SK-N-SH (cell line): ENCODE measurements around the gene ZBED4. TPM values are rescaled to one million over a fixed set of nuclear protein-coding genes. Genes with fewer than 3 reads are reported as not detected.

Source experiments
- CTCF ChIA-PET: fragments of 300-600, 350-600 bp; formaldehyde crosslinking; extraction: SDS; loops from one replicate; lab custom pipeline; 2021; lab: Yijun Ruan, JAX
- POLR2A ChIA-PET: fragments of 350-600 bp; sonication (Branson Sonifier 250); formaldehyde crosslinking; extraction: SDS; loops from one replicate; lab custom pipeline; 2020; ENCODE audit warnings: antibody characterized with exemption, inconsistent platforms; lab: Yijun Ruan, JAX
- DNase-seq: peaks from one replicate; pipeline ENCODE4 v3.0.0; 2012
- H2AFZ ChIP-seq: fragments of 200-600 bp; sonication (generic); 2 replicates; pipeline ENCODE4 v1.8.1; 2016; ENCODE audit warnings: antibody characterized with exemption, mild to moderate bottlenecking, low read depth
- H3F3A ChIP-seq: fragments of 200-600 bp; sonication (generic); replicated peaks from 2 replicates; pipeline ENCODE3; 2016; ENCODE audit warnings: antibody characterized with exemption, mild to moderate bottlenecking; ENCODE audit not compliant: insufficient read depth
- H3K27ac ChIP-seq, 2 experiments: fragments of 200-500 bp in 1 of 2; fragments of 200-600 bp in 1 of 2; sonication (Bioruptor generic) in 1 of 2; sonication (generic), shearing (Covaris generic) in 1 of 2; 2 replicates each; pipeline versions ENCODE4 v1.5.1 to v1.6.1; 2014 to 2016; ENCODE audit warnings: low read depth in 2 of 2, inconsistent platforms in 1 of 2, low read length in 1 of 2, mild to moderate bottlenecking in 1 of 2, mixed read lengths in 1 of 2
- H3K27me3 ChIP-seq: fragments of 200-600 bp; sonication (generic), shearing (Covaris generic); 2 replicates; pipeline ENCODE4 v1.6.1; 2016; ENCODE audit warnings: mixed run types; ENCODE audit not compliant: insufficient read depth
- H3K36me3 ChIP-seq, 2 experiments: fragments of 200-500 bp in 1 of 2; fragments of 200-600 bp in 1 of 2; sonication (Bioruptor generic) in 1 of 2; sonication (generic) in 1 of 2; replicated peaks in 1 of 2; 2 replicates each; pipeline versions ENCODE3 to v1.5.1; 2014 to 2016; ENCODE audit warnings: low read length in 1 of 2, mild to moderate bottlenecking in 1 of 2; ENCODE audit not compliant: insufficient read depth in 2 of 2, control insufficient read depth in 1 of 2
- H3K4me1 ChIP-seq, 2 experiments: fragments of 200-500 bp in 1 of 2; fragments of 200-600 bp in 1 of 2; sonication (Bioruptor generic) in 1 of 2; sonication (generic), shearing (Covaris generic) in 1 of 2; 2 replicates each; pipeline versions ENCODE4 v1.5.1 to v1.6.1; 2014 to 2016; ENCODE audit warnings: low read depth in 1 of 2, low read length in 1 of 2, mixed run types in 1 of 2; ENCODE audit not compliant: insufficient read depth in 2 of 2, control insufficient read depth in 1 of 2
- H3K4me2 ChIP-seq: fragments of 200-600 bp; sonication (generic), shearing (Covaris generic); 2 replicates; pipeline ENCODE4 v1.6.1; 2017; ENCODE audit warnings: mixed run types
- H3K4me3 ChIP-seq, 2 experiments: fragments of 200-500 bp in 1 of 2; fragments of 200-600 bp in 1 of 2; sonication (Bioruptor generic) in 1 of 2; sonication (generic), shearing (Covaris generic) in 1 of 2; 2 replicates each; pipeline versions ENCODE4 v1.5.1 to v1.8.1; 2014 to 2016; ENCODE audit warnings: low read depth in 2 of 2, inconsistent platforms in 1 of 2, low read length in 1 of 2, mild to moderate bottlenecking in 1 of 2, mixed read lengths in 1 of 2, moderate library complexity in 1 of 2
- H3K79me2 ChIP-seq: fragments of 200-600 bp; sonication (generic); 2 replicates; pipeline ENCODE4 v1.8.1; 2017; ENCODE audit warnings: mild to moderate bottlenecking; ENCODE audit not compliant: insufficient read depth
- H3K9ac ChIP-seq: fragments of 200-600 bp; sonication (generic); 2 replicates; pipeline ENCODE4 v1.6.1; 2017; ENCODE audit warnings: mixed run types
- H3K9me2 ChIP-seq: fragments of 200-600 bp; sonication (generic); 2 replicates; pipeline ENCODE4 v1.6.1; 2017; ENCODE audit warnings: mixed run types
- H3K9me3 ChIP-seq: fragments of 200-600 bp; sonication (generic); 2 replicates; pipeline ENCODE4 v1.6.1; 2017; ENCODE audit warnings: mixed run types, mild to moderate bottlenecking, moderate library complexity
- H4K20me1 ChIP-seq: fragments of 200-600 bp; sonication (generic); 2 replicates; pipeline ENCODE4 v1.6.1; 2017; ENCODE audit warnings: mild to moderate bottlenecking, mixed run types; ENCODE audit not compliant: insufficient read depth
- CTCF ChIP-seq: fragments of 200-600 bp; sonication (generic); IDR thresholded peaks from 2 replicates; pipeline ENCODE4 v1.6.1; 2017; ENCODE audit warnings: antibody characterized with exemption, mild to moderate bottlenecking, moderate library complexity
- ELF1 ChIP-seq: IDR thresholded peaks from 2 replicates; pipeline ENCODE4 v1.4.0; 2012
- EP300 ChIP-seq, 2 experiments: IDR thresholded peaks; 2 replicates each; pipeline versions ENCODE4 v1.4.0 to v1.6.1; 2012; ENCODE audit warnings: borderline replicate concordance in 1 of 2, low read depth in 1 of 2, low read length in 1 of 2
- FOXJ3 ChIP-seq: sonication (generic); formaldehyde crosslinking; IDR thresholded peaks from 2 replicates; pipeline ENCODE4 v1.5.1; 2020; ENCODE audit warnings: mild to moderate bottlenecking, missing genetic modification reagents
- FOXM1 ChIP-seq: IDR thresholded peaks from 2 replicates; pipeline ENCODE4 v1.4.0; 2012; ENCODE audit warnings: low read depth, mild to moderate bottlenecking
- IRF3 ChIP-seq: fragments of 150-350 bp; IDR thresholded peaks from 2 replicates; pipeline ENCODE4 v1.6.1; 2016; ENCODE audit warnings: mild to moderate bottlenecking, low read depth, low read length
- MEF2A ChIP-seq: IDR thresholded peaks from 2 replicates; pipeline ENCODE4 v1.4.0; 2012; ENCODE audit warnings: low read depth, borderline replicate concordance
- MXI1 ChIP-seq: IDR thresholded peaks from 2 replicates; pipeline ENCODE4 v1.6.1; 2012; ENCODE audit warnings: mild to moderate bottlenecking, low read depth, low read length, improper control_type of control experiment
- NFIC ChIP-seq: IDR thresholded peaks from 2 replicates; pipeline ENCODE4 v1.4.0; 2012; ENCODE audit warnings: borderline replicate concordance
- POLR2AphosphoS5 ChIP-seq: IDR thresholded peaks from 2 replicates; pipeline ENCODE4 v1.6.1; 2012; ENCODE audit warnings: low read depth, low read length
- RAD21 ChIP-seq: IDR thresholded peaks from 2 replicates; pipeline ENCODE4 v1.6.1; 2012; ENCODE audit warnings: mild to moderate bottlenecking, low read length
- REST ChIP-seq: IDR thresholded peaks from 2 replicates; pipeline ENCODE4 v1.6.1; 2012; ENCODE audit warnings: mild to moderate bottlenecking, low read depth, low read length, moderate library complexity
- TAF1 ChIP-seq: IDR thresholded peaks from 2 replicates; pipeline ENCODE4 v1.6.1; 2012; ENCODE audit warnings: low read depth, mild to moderate bottlenecking, low read length, moderate library complexity, borderline replicate concordance
- TCF12 ChIP-seq: IDR thresholded peaks from 2 replicates; pipeline ENCODE4 v1.4.0; 2012
- TEAD4 ChIP-seq: IDR thresholded peaks from 2 replicates; pipeline ENCODE4 v1.4.0; 2012; ENCODE audit warnings: mild to moderate bottlenecking, borderline replicate concordance; ENCODE audit not compliant: insufficient read depth
- USF1 ChIP-seq: IDR thresholded peaks from 2 replicates; pipeline ENCODE4 v1.4.0; 2012; ENCODE audit warnings: low read depth, borderline replicate concordance
- ZBTB33 ChIP-seq: IDR thresholded peaks from 2 replicates; pipeline ENCODE4 v1.4.0; 2012; ENCODE audit warnings: low read depth, borderline replicate concordance
- WGBS: methylation state at CpG from one replicate; pipeline ENCODE4 v1.1.6; 2017; ENCODE audit warnings: low lambda C conversion rate; 5-methylcytosine and 5-hydroxymethylcytosine counted together
- polyA plus RNA-seq, 3 experiments: library from polyadenylated mRNA; depleted of rRNA; stranded (reverse); fragments of >200 nt; gene quantifications; 2 replicates each; pipeline ENCODE4 v1.2.3, GENCODE V29; 2012

The ZBED4 gene
- polyA plus RNA-seq, 1 of the 3 experiments (the other 2 are of a cell fraction), result 7.9 TPM

GRCh38 chr22:49921508-49922278, 68.0 kb downstream of the ZBED4 start:
- no peak overlapping the region; a peak in 1 of 4 replicates for H3K27ac ChIP-seq
- WGBS, result 68% methylated on average over 19 of the region's 35 CpGs
- TF ChIP-seq ELF1, result no peak
- TF ChIP-seq, all 33 proteins: peak for 0

GRCh38 chr22:49922484-49922883, 68.8 kb downstream of the ZBED4 start:
- Histone ChIP-seq H3K79me2 (no peaks in the 10 kb centered on the region), H3K9me3 (no peaks in the 10 kb centered on the region), H3K4me1 (peaks cover 0 to 10% of the 10 kb centered on the region in 2 experiments; a peak in 2 of 4 replicates), H3K27me3 (no peaks in the 10 kb centered on the region), H3K27ac (no peak overlapping the region), H3K4me3 (no peak overlapping the region), H3F3A (no peaks in the 10 kb centered on the region), H4K20me1 (no peaks in the 10 kb centered on the region), H3K36me3 (peaks cover 0 to 36% of the 10 kb centered on the region in 2 experiments), H3K4me2 (no peak overlapping the region), H3K9ac (no peak overlapping the region), H3K9me2 (no peaks in the 10 kb centered on the region), H2AFZ (no peak overlapping the region)
- ChIA-PET CTCF (interaction anchor here (2.2 to 4.1 kb wide), 2 partner anchors 8 to 108 kb away, joined by 5 to 18 read pairs; no protein-coding TSS in a partner anchor), POLR2A (no interaction called here)
- 95% methylated on average over 22 of the region's 22 CpGs for WGBS
- DNase-seq, result no peak
- TF ChIP-seq EP300 (IDR thresholded peaks at IDR 0.05; ENCODE audit: borderline replicate concordance in 1 of 2, low read depth in 1 of 2, low read length in 1 of 2) (no peak), USF1 (no peak), TAF1 (no peak), TCF12 (no peak), POLR2AphosphoS5 (no peak), FOXM1 (no peak), IRF3 (no peak), CTCF (no peak), MXI1 (no peak), ZBTB33 (no peak), MEF2A (no peak), REST (no peak), TEAD4 (no peak), RAD21 (no peak), NFIC (no peak), FOXJ3 (no peak)

More at GRCh38 chr22:49921508-49922278, 68.0 kb downstream of the ZBED4 start:
- H3K36me3 ChIP-seq, result peaks cover 0 to 36% of the 10 kb centered on the region in 2 experiments
- no peak overlapping the region for H3K4me2 ChIP-seq
- no peak for DNase-seq
- H3K4me3 ChIP-seq, result no peak overlapping the region
- H4K20me1 ChIP-seq, result no peaks in the 10 kb centered on the region
- H3K9me3 ChIP-seq, result no peaks in the 10 kb centered on the region
- H3K4me1 ChIP-seq, result peaks cover 0 to 12% of the 10 kb centered on the region in 2 experiments; a peak in 2 of 4 replicates
- POLR2A ChIA-PET, result no interaction called here
- H2AFZ ChIP-seq, result no peak overlapping the region
- no peaks in the 10 kb centered on the region for H3K9me2 ChIP-seq
- H3F3A ChIP-seq, result no peaks in the 10 kb centered on the region
- no peaks in the 10 kb centered on the region for H3K79me2 ChIP-seq
- CTCF ChIA-PET, result interaction anchor here (1.0 to 4.1 kb wide), 2 partner anchors 9 to 109 kb away, joined by 3 to 18 read pairs; no protein-coding TSS in a partner anchor
- no peaks in the 10 kb centered on the region for H3K27me3 ChIP-seq
- no peak overlapping the region for H3K9ac ChIP-seq
